Vagina (tissue), 2 donors: Measurements from ENCODE around the gene EIF4E1B. TPM values are rescaled to one million over a fixed set of nuclear protein-coding genes. Genes with fewer than 3 reads are reported as not detected.
"Not testable (repeated sequence)": the region's sequence is repeated elsewhere in the genome, so short reads cannot be mapped to it uniquely, and the experiment has no call there.

ENCODE experiments used
- DNase-seq, 2 donors: peaks; one replicate each; pipeline ENCODE4 v3.0.0-alpha.2; 2017; ENCODE audit errors: extremely low spot score in 2 of 2
- H3K27ac ChIP-seq: fragments of 200-600 bp; sonication (generic); one replicate; pipeline ENCODE4 v1.5.1; 2019
- H3K27me3 ChIP-seq: fragments of 200-600 bp; sonication (generic); one replicate; pipeline ENCODE4 v1.5.1; 2019
- H3K36me3 ChIP-seq, 2 donors: fragments of 200-600 bp; sonication (generic); one replicate each; pipeline ENCODE4 v1.5.1; 2017 to 2019
- H3K4me1 ChIP-seq: fragments of 200-600 bp; sonication (generic); one replicate; pipeline ENCODE4 v1.5.1; 2019
- H3K4me3 ChIP-seq, 2 donors: fragments of 200-600 bp; sonication (generic); 1 replicate in 1 of 2; 2 replicates in 1 of 2; pipeline ENCODE4 v1.5.1; 2016 to 2019
- H3K9me3 ChIP-seq: fragments of 200-600 bp; sonication (generic); one replicate; pipeline ENCODE4 v1.5.1; 2019
- CTCF ChIP-seq, 3 experiments: fragments of 450-650 bp in 2 of 3; fragments of 200-600 bp in 1 of 3; sonication (generic) in 1 of 3; IDR thresholded peaks; one replicate each; pipeline ENCODE4 v1.5.1; 2017 to 2019; ENCODE audit warnings: antibody characterized with exemption in 3 of 3, mild to moderate bottlenecking in 2 of 3, moderate library complexity in 2 of 3
- POLR2A ChIP-seq, 2 donors: fragments of 450-650 bp; IDR thresholded peaks; one replicate each; pipeline ENCODE4 v1.6.1; 2017; ENCODE audit warnings: antibody characterized with exemption in 2 of 2, mild to moderate bottlenecking in 2 of 2, moderate library complexity in 2 of 2
- POLR2AphosphoS5 ChIP-seq, 2 donors: sonication (generic); formaldehyde crosslinking; IDR thresholded peaks; one replicate each; pipeline ENCODE4 v1.9.0; 2017; ENCODE audit warnings: antibody characterized with exemption in 2 of 2, mild to moderate bottlenecking in 2 of 2, low read depth in 1 of 2; ENCODE audit not compliant: insufficient read depth in 1 of 2
- intact Hi-C: fragments of 100-400 bp; cut with DNase I; formaldehyde crosslinking; loops from one replicate; pipeline ENCODE4 v1.15.1; 2023
- total RNA-seq: library from RNA; depleted of rRNA; stranded (reverse); fragments of >200 nt; gene quantifications from one replicate; pipeline ENCODE4 v1.2.3, GENCODE V29; 2016

EIF4E1B gene
- total RNA-seq, 1 donor from 2014 or later = not detected

GRCh38 chr5:176589039-176589769 lies 41.3 kb upstream of the EIF4E1B start:
- no peak for DNase-seq
- Histone ChIP-seq H3K4me3 (no peak overlapping the region), H3K4me1 (no peaks in the 10 kb centered on the region), H3K27ac (no peak overlapping the region), H3K27me3 (no peaks in the 10 kb centered on the region), H3K36me3 (no peaks in the 10 kb centered on the region), H3K9me3 (peaks cover 11% of the 10 kb centered on the region)
- no peak for TF ChIP-seq POLR2AphosphoS5 (IDR thresholded peaks at IDR 0.05; ENCODE audit: insufficient read depth in 1 of 2, low read depth in 1 of 2)
- no peak for TF ChIP-seq POLR2A (IDR thresholded peaks at IDR 0.05)
- intact Hi-C loops = no loop called here

- intact Hi-C loops = no loop called here
- no peaks in the 10 kb centered on the region for H3K27me3 ChIP-seq
These were observed 40.3 kb upstream of the EIF4E1B start for GRCh38 chr5:176590035-176590717.

GRCh38 chr5:176591667-176592066 lies 38.8 kb upstream of the EIF4E1B start:
- intact Hi-C loops = not testable (repeated sequence)

More at GRCh38 chr5:176590035-176590717, 40.3 kb upstream of the EIF4E1B start:
- TF ChIP-seq POLR2AphosphoS5 (IDR thresholded peaks at IDR 0.05; ENCODE audit: insufficient read depth in 1 of 2, low read depth in 1 of 2) = no peak
- TF ChIP-seq CTCF (IDR thresholded peaks at IDR 0.05) = no peak
- no peak overlapping the region for H3K4me3 ChIP-seq
- no peaks in the 10 kb centered on the region for H3K36me3 ChIP-seq
- H3K27ac ChIP-seq = no peak overlapping the region
- DNase-seq = no peak
- no peaks in the 10 kb centered on the region for H3K4me1 ChIP-seq
- H3K9me3 ChIP-seq = peaks cover 8% of the 10 kb centered on the region

GRCh38 chr5:176592573-176592972 lies 37.9 kb upstream of the EIF4E1B start:
- no peaks in the 10 kb centered on the region for H3K36me3 ChIP-seq
- H3K27ac ChIP-seq = no peak overlapping the region
- no peak overlapping the region for H3K4me3 ChIP-seq
- TF ChIP-seq POLR2A (IDR thresholded peaks at IDR 0.05) (no peak), POLR2AphosphoS5 (IDR thresholded peaks at IDR 0.05; ENCODE audit: insufficient read depth in 1 of 2, low read depth in 1 of 2) (no peak), CTCF (IDR thresholded peaks at IDR 0.05) (no peak)
- no peaks in the 10 kb centered on the region for H3K4me1 ChIP-seq
- DNase-seq = no peak
- intact Hi-C loops = no loop called here
- H3K9me3 ChIP-seq = no peaks in the 10 kb centered on the region
- no peaks in the 10 kb centered on the region for H3K27me3 ChIP-seq

More at GRCh38 chr5:176591667-176592066, 38.8 kb upstream of the EIF4E1B start:
- not testable (repeated sequence) for H3K4me1 ChIP-seq, H3K27ac ChIP-seq, H3K4me3 ChIP-seq, H3K9me3 ChIP-seq, H3K36me3 ChIP-seq, DNase-seq, H3K27me3 ChIP-seq

DNA sequence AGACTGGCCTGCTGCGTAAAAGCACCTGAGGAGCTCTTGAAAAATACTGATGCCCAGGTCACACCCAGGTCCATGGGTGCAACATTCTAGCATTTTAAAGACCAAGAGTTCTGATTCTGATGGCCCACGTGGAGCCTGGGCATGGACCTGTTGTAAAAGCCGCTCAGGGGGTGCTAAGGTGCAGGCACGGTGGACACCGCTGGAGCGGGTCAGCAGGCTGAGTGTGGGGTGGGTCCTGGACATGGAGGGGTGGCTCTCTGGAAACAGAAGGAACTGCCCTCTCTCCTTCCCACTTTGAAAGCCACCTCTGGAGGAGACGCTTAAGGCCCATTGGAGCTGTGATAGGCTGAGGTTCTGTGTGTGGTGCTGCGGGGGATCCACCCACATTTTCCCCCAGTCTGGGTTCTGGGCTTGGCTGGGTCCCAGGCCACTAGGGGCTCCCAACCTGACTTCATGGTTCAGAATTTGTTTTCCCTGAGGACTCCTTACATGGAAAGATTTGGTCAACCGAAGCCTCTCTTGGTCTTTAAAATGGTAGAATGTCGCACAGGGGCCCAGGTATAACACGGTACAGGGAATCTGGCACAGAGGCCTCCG lies 37.1 kb upstream of the EIF4E1B start:
- no peaks in the 10 kb centered on the region for H3K4me1 ChIP-seq
- intact Hi-C loops = no loop called here
- no peak for TF ChIP-seq POLR2AphosphoS5 (IDR thresholded peaks at IDR 0.05; ENCODE audit: insufficient read depth in 1 of 2, low read depth in 1 of 2)
- no peak for DNase-seq
- no peaks in the 10 kb centered on the region for H3K9me3 ChIP-seq
- no peaks in the 10 kb centered on the region for H3K27me3 ChIP-seq
- no peak overlapping the region for H3K27ac ChIP-seq
- no peaks in the 10 kb centered on the region for H3K36me3 ChIP-seq
- no peak overlapping the region for H3K4me3 ChIP-seq

GRCh38 chr5:176594554-176594953 lies 35.9 kb upstream of the EIF4E1B start:
- no peak for DNase-seq
- Histone ChIP-seq H3K27ac (no peak overlapping the region), H3K27me3 (no peaks in the 10 kb centered on the region), H3K9me3 (no peaks in the 10 kb centered on the region), H3K4me1 (no peaks in the 10 kb centered on the region), H3K36me3 (no peaks in the 10 kb centered on the region), H3K4me3 (no peak overlapping the region)
- TF ChIP-seq POLR2AphosphoS5 (IDR thresholded peaks at IDR 0.05; ENCODE audit: insufficient read depth in 1 of 2, low read depth in 1 of 2) (no peak), POLR2A (IDR thresholded peaks at IDR 0.05) (no peak), CTCF (IDR thresholded peaks at IDR 0.05) (no peak)
- intact Hi-C loops = no loop called here
